Measurements from ENCODE around the gene LAMA2. TPM values are rescaled to one million over a fixed set of nuclear protein-coding genes. Genes with fewer than 3 reads are reported as not detected.

LAMA2 gene
- total RNA-seq, 1 donor from 2014 or later = 185 TPM

GRCh38 chr6:129135451-129135850 lies 252.5 kb downstream of the LAMA2 start:
- intact Hi-C loops (cut with micrococcal nuclease) = no loop called here

GRCh38 chr6:129136751-129137150 lies 253.8 kb downstream of the LAMA2 start:
- TF ChIP-seq, protein P1, sequence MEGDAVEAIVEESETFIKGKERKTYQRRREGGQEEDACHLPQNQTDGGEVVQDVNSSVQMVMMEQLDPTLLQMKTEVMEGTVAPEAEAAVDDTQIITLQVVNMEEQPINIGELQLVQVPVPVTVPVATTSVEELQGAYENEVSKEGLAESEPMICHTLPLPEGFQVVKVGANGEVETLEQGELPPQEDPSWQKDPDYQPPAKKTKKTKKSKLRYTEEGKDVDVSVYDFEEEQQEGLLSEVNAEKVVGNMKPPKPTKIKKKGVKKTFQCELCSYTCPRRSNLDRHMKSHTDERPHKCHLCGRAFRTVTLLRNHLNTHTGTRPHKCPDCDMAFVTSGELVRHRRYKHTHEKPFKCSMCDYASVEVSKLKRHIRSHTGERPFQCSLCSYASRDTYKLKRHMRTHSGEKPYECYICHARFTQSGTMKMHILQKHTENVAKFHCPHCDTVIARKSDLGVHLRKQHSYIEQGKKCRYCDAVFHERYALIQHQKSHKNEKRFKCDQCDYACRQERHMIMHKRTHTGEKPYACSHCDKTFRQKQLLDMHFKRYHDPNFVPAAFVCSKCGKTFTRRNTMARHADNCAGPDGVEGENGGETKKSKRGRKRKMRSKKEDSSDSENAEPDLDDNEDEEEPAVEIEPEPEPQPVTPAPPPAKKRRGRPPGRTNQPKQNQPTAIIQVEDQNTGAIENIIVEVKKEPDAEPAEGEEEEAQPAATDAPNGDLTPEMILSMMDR (IDR thresholded peaks at IDR 0.05; ENCODE audit: borderline replicate concordance) = no peak
- Histone ChIP-seq H3K27ac (replicated peaks) (peak overlapping the region; percentile 85), H3K36me3 (no peaks in the 10 kb centered on the region), H3K4me1 (peaks cover 96% of the 10 kb centered on the region), H3K4me3 (no peak overlapping the region), H3K27me3 (ENCODE audit: low read depth) (no peaks in the 10 kb centered on the region), H3K9me3 (replicated peaks) (no peaks in the 10 kb centered on the region)
- intact Hi-C loops (cut with micrococcal nuclease) = no loop called here
- DNase-seq = no peak

More at GRCh38 chr6:129135451-129135850, 252.5 kb downstream of the LAMA2 start:
- TF ChIP-seq, protein P1 (IDR thresholded peaks at IDR 0.05; ENCODE audit: borderline replicate concordance) = no peak
- Histone ChIP-seq H3K9me3 (replicated peaks) (no peaks in the 10 kb centered on the region), H3K27ac (replicated peaks) (peak overlapping the region; percentile 85), H3K4me1 (peaks cover 96% of the 10 kb centered on the region), H3K36me3 (no peaks in the 10 kb centered on the region), H3K27me3 (ENCODE audit: low read depth) (no peaks in the 10 kb centered on the region), H3K4me3 (no peak overlapping the region)
- DNase-seq = no peak

GRCh38 chr6:129138739-129139405 lies 255.9 kb downstream of the LAMA2 start:
- intact Hi-C loops (cut with micrococcal nuclease) = no loop called here
- H3K4me1 ChIP-seq = peaks cover 89% of the 10 kb centered on the region
- TF ChIP-seq, protein P1 (IDR thresholded peaks at IDR 0.05; ENCODE audit: borderline replicate concordance) = no peak
- no peak overlapping the region for H3K4me3 ChIP-seq
- DNase-seq = no peak
- H3K27ac ChIP-seq (replicated peaks) = peak overlapping the region; percentile 85
- no peaks in the 10 kb centered on the region for H3K27me3 ChIP-seq (ENCODE audit: low read depth)
- H3K36me3 ChIP-seq = peaks cover 5% of the 10 kb centered on the region
- H3K9me3 ChIP-seq (replicated peaks) = no peaks in the 10 kb centered on the region

DNA sequence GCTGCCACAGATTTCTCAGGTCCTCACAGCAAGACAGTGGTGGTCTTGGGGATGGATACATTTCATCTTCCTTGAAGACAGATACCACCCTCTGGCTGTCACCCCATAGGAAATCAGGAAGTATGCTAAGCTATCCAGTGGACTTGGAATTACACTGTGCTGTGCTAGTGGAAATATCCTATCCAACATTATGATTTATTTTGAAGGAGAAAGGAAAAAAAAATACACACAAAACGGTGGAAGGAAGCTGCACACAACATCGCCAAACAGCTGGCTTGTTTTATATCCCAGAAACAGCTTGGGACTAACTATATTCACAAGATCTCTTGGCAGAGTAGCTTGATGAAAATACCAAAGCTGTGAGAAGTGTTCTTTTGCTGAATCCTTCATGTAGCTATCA lies 257.6 kb downstream of the LAMA2 start:
- peaks cover 80% of the 10 kb centered on the region for H3K4me1 ChIP-seq
- no peaks in the 10 kb centered on the region for H3K27me3 ChIP-seq (ENCODE audit: low read depth)
- no peak overlapping the region for H3K4me3 ChIP-seq
- TF ChIP-seq, protein P1 (IDR thresholded peaks at IDR 0.05; ENCODE audit: borderline replicate concordance) = peak; percentile 11
- H3K27ac ChIP-seq (replicated peaks) = peak overlapping the region; percentile 85
- intact Hi-C loops (cut with micrococcal nuclease) = no loop called here
- no peak for DNase-seq
- H3K9me3 ChIP-seq (replicated peaks) = no peaks in the 10 kb centered on the region
- peaks cover 20% of the 10 kb centered on the region for H3K36me3 ChIP-seq

- Histone ChIP-seq H3K27me3 (ENCODE audit: low read depth) (no peaks in the 10 kb centered on the region), H3K36me3 (peaks cover 20% of the 10 kb centered on the region), H3K9me3 (replicated peaks) (no peaks in the 10 kb centered on the region), H3K27ac (replicated peaks) (peak overlapping the region; percentile 85), H3K4me1 (peaks cover 70% of the 10 kb centered on the region), H3K4me3 (no peak overlapping the region)
- no peak for DNase-seq
- TF ChIP-seq, protein P1 (IDR thresholded peaks at IDR 0.05; ENCODE audit: borderline replicate concordance) = no peak
- intact Hi-C loops (cut with micrococcal nuclease) = no loop called here
Measured at GRCh38 chr6:129141499-129141898, 258.6 kb downstream of the LAMA2 start.
